GM19452 (cell line): ENCODE data around the gene XCL1.
"Not testable (repeated sequence)": the region's sequence is repeated elsewhere in the genome, so short reads cannot be mapped to it uniquely, and the experiment has no call there.

ENCODE experiments used
- ATAC-seq: cut with Tn5 transposase; IDR thresholded peaks from one replicate; pipeline ENCODE4 v1.9.1; 2021; ENCODE audit not compliant: unreplicated experiment

The XCL1 gene

GRCh38 chr1:168567007-168567406, 9.4 kb upstream of the XCL1 start:
- ATAC-seq: no peak

- no peak for ATAC-seq
Measured at GRCh38 chr1:168567568-168567967, 8.8 kb upstream of the XCL1 start.

GRCh38 chr1:168568346-168568745, 8.1 kb upstream of the XCL1 start:
- no peak for ATAC-seq

GRCh38 chr1:168570652-168571051, 5.8 kb upstream of the XCL1 start:
- ATAC-seq: no peak

GRCh38 chr1:168572633-168573032, 3.8 kb upstream of the XCL1 start:
- no peak for ATAC-seq

- not testable (repeated sequence) for ATAC-seq
Measured at GRCh38 chr1:168574234-168574633, 2.2 kb upstream of the XCL1 start.

- not testable (repeated sequence) for ATAC-seq
Measured at GRCh38 chr1:168578531-168579185, 2.3 kb downstream of the XCL1 start.

GRCh38 chr1:168580290-168580689, 3.9 kb downstream of the XCL1 start:
- ATAC-seq: not testable (repeated sequence)

- ATAC-seq: not testable (repeated sequence)
Measured at GRCh38 chr1:168580991-168581390, 4.6 kb downstream of the XCL1 start.

GRCh38 chr1:168581817-168582572, 5.6 kb downstream of the XCL1 start:
- ATAC-seq: no peak

- ATAC-seq: no peak
Measured at GRCh38 chr1:168582688-168583336, 6.4 kb downstream of the XCL1 start.

GRCh38 chr1:168583571-168583970, 7.2 kb downstream of the XCL1 start:
- no peak for ATAC-seq

GRCh38 chr1:168585191-168585590, 8.8 kb downstream of the XCL1 start:
- no peak for ATAC-seq

- no peak for ATAC-seq
Measured at GRCh38 chr1:168585937-168586336, 9.5 kb downstream of the XCL1 start.

GRCh38 chr1:168589167-168589566, 12.8 kb downstream of the XCL1 start:
- ATAC-seq: no peak

- ATAC-seq: no peak
Measured at GRCh38 chr1:168591066-168591465, 14.7 kb downstream of the XCL1 start.

GRCh38 chr1:168591641-168592250, 15.3 kb downstream of the XCL1 start:
- no peak for ATAC-seq

- not testable (repeated sequence) for ATAC-seq
Measured at GRCh38 chr1:168595403-168595802, 19.0 kb downstream of the XCL1 start.

- no peak for ATAC-seq
Measured at GRCh38 chr1:168598125-168598524, 21.7 kb downstream of the XCL1 start.

GRCh38 chr1:168598892-168599291, 22.5 kb downstream of the XCL1 start:
- no peak for ATAC-seq

- no peak for ATAC-seq
Measured at GRCh38 chr1:168599641-168600040, 23.2 kb downstream of the XCL1 start.

GRCh38 chr1:168601051-168601450, 24.6 kb downstream of the XCL1 start:
- ATAC-seq: no peak
